IMR-90 (cell line): ENCODE data around the gene MCTS1. TPM values are rescaled to one million over a fixed set of nuclear protein-coding genes. Genes with fewer than 3 reads are reported as not detected.

ENCODE experiments used
- ATAC-seq: fragments of 200-7000 bp; cut with Tn5 transposase; 2 replicates; pipeline ENCODE4 v1.9.1; 2020; ENCODE audit warnings: low read depth, mild to moderate bottlenecking, moderate library complexity
- BruUV-seq: library from RNA; stranded (reverse); fragments of 400-500 nt; replicated peaks from 2 replicates; lab custom pipeline; 2021; lab: Mats Ljungman, UMichigan
- CTCF ChIA-PET: fragments of 300-600 bp; formaldehyde crosslinking; extraction: SDS; loops from one replicate; lab custom pipeline; 2021; ENCODE audit warnings: antibody characterized with exemption; lab: Yijun Ruan, JAX
- POLR2A ChIA-PET: fragments of 300-600 bp; sonication (Branson Sonifier 250); formaldehyde crosslinking; loops from one replicate; lab custom pipeline; 2022; ENCODE audit warnings: antibody characterized with exemption; ENCODE audit not compliant: unreplicated experiment; lab: Charles Lee
- DNase-seq: peaks from one replicate; pipeline ENCODE4 v3.0.0; 2013
- H2AFZ ChIP-seq: replicated peaks from 2 replicates; pipeline ENCODE3; 2013; ENCODE audit warnings: low read length, mild to moderate bottlenecking; ENCODE audit not compliant: poor library complexity
- H2AK5ac ChIP-seq: 2 replicates; pipeline ENCODE4 v1.6.1; 2013; ENCODE audit warnings: low read depth, low read length, inconsistent platforms
- H2AK9ac ChIP-seq: replicated peaks from 2 replicates; pipeline ENCODE3; 2013; ENCODE audit warnings: mild to moderate bottlenecking, low read depth, low read length, moderate library complexity; ENCODE audit not compliant: poor library complexity
- H2BK120ac ChIP-seq: 2 replicates; pipeline ENCODE4 v1.6.1; 2013; ENCODE audit warnings: low read depth, low read length, inconsistent platforms
- H2BK15ac ChIP-seq: 3 replicates; pipeline ENCODE4 v1.6.1; 2013; ENCODE audit warnings: low read depth, low read length, inconsistent platforms
- H2BK20ac ChIP-seq: 2 replicates; pipeline ENCODE4 v1.6.1; 2013; ENCODE audit warnings: low read depth, mild to moderate bottlenecking, inconsistent platforms, low read length, moderate library complexity
- H2BK5ac ChIP-seq: 2 replicates; pipeline ENCODE4 v1.6.1; 2013; ENCODE audit warnings: mild to moderate bottlenecking, low read depth, low read length, inconsistent platforms; ENCODE audit not compliant: poor library complexity, severe bottlenecking
- H3K14ac ChIP-seq: replicated peaks from 2 replicates; pipeline ENCODE4 v1.6.1; 2013; ENCODE audit warnings: low read depth, low read length, inconsistent platforms
- H3K18ac ChIP-seq: 2 replicates; pipeline ENCODE4 v1.6.1; 2013; ENCODE audit warnings: low read depth, low read length, control low read depth
- H3K23ac ChIP-seq: 2 replicates; pipeline ENCODE4 v1.6.1; 2013; ENCODE audit warnings: low read depth, low read length, inconsistent platforms
- H3K27ac ChIP-seq: 2 replicates; pipeline ENCODE4 v1.5.1; 2013; ENCODE audit warnings: mild to moderate bottlenecking, control low read depth, low read length; ENCODE audit not compliant: insufficient read depth
- H3K27me3 ChIP-seq: 2 replicates; pipeline ENCODE4 v1.6.1; 2013; ENCODE audit warnings: low read length; ENCODE audit not compliant: control insufficient read depth, insufficient read depth
- H3K36me3 ChIP-seq: 2 replicates; pipeline ENCODE4 v1.6.1; 2013; ENCODE audit warnings: low read length, mixed read lengths; ENCODE audit not compliant: control insufficient read depth, insufficient read depth
- H3K4ac ChIP-seq: 2 replicates; pipeline ENCODE4 v1.6.1; 2013; ENCODE audit warnings: low read depth, low read length, inconsistent platforms
- H3K4me1 ChIP-seq: 2 replicates; pipeline ENCODE4 v1.6.1; 2013; ENCODE audit warnings: low read length, mixed read lengths; ENCODE audit not compliant: control insufficient read depth, insufficient read depth
- H3K4me2 ChIP-seq: 2 replicates; pipeline ENCODE4 v1.6.1; 2013; ENCODE audit warnings: low read depth, mild to moderate bottlenecking, control low read depth, low read length, moderate library complexity
- H3K4me3 ChIP-seq: 2 replicates; pipeline ENCODE4 v1.5.1; 2013; ENCODE audit warnings: low read depth, mild to moderate bottlenecking, control low read depth, low read length, moderate library complexity; ENCODE audit not compliant: insufficient read depth
- H3K56ac ChIP-seq: 2 replicates; pipeline ENCODE4 v1.6.1; 2013; ENCODE audit warnings: low read length, inconsistent platforms; ENCODE audit not compliant: insufficient read depth; ENCODE audit errors: extremely low read depth
- H3K79me1 ChIP-seq, 2 experiments: 2 replicates each; pipeline ENCODE4 v1.6.1; 2013; ENCODE audit warnings: low read length in 2 of 2, inconsistent platforms in 1 of 2, low read depth in 1 of 2
- H3K9ac ChIP-seq: 2 replicates; pipeline ENCODE4 v1.6.1; 2013; ENCODE audit warnings: low read depth, low read length, control low read depth
- H3K9me1 ChIP-seq: 2 replicates; pipeline ENCODE4 v1.6.1; 2013; ENCODE audit warnings: low read length, inconsistent platforms; ENCODE audit not compliant: insufficient read depth
- H3K9me3 ChIP-seq: 2 replicates; pipeline ENCODE4 v1.6.1; 2013; ENCODE audit warnings: low read length; ENCODE audit not compliant: control insufficient read depth, insufficient read depth
- H4K20me1 ChIP-seq: 2 replicates; pipeline ENCODE4 v1.6.1; 2013; ENCODE audit warnings: low read length, inconsistent platforms; ENCODE audit not compliant: insufficient read depth
- H4K5ac ChIP-seq: 2 replicates; pipeline ENCODE4 v1.6.1; 2013; ENCODE audit warnings: mild to moderate bottlenecking, low read depth, low read length, control low read depth
- H4K8ac ChIP-seq, 2 experiments: 2 replicates each; pipeline ENCODE4 v1.6.1; 2013; ENCODE audit warnings: low read depth in 2 of 2, low read length in 2 of 2, control low read depth in 1 of 2, inconsistent platforms in 1 of 2
- H4K91ac ChIP-seq: 2 replicates; pipeline ENCODE4 v1.6.1; 2013; ENCODE audit warnings: low read depth, low read length, inconsistent platforms; ENCODE audit not compliant: insufficient read depth
- CEBPB ChIP-seq: IDR thresholded peaks from 2 replicates; pipeline ENCODE4 v1.6.1; 2012; ENCODE audit warnings: low read depth, low read length, improper control_type of control experiment
- CHD1 ChIP-seq: IDR thresholded peaks from 2 replicates; pipeline ENCODE4 v1.6.1; 2012; ENCODE audit warnings: low read depth, low read length, improper control_type of control experiment
- WGBS, 2 experiments: methylation state at CpG; one replicate each; pipeline versions ENCODE4 v1.1.5 to v1.1.7; 2013; ENCODE audit warnings: missing lambda C conversion rate in 2 of 2; ENCODE audit not compliant: insufficient read length in 1 of 2; ENCODE audit errors: extremely low coverage in 2 of 2; 5-methylcytosine and 5-hydroxymethylcytosine counted together
- dilution Hi-C: fragments of 300-500 bp; cut with HindIII; formaldehyde crosslinking; loops from one replicate; pipeline ENCODE4 v1.14.3; 2018; ENCODE audit warnings: low sequenced_read_pairs; ENCODE audit not compliant: unreplicated experiment
- in situ Hi-C: fragments of 300-500 bp; cut with MboI; formaldehyde crosslinking; loops from 3 replicates; pipeline ENCODE4 v1.14.3; 2019; ENCODE audit warnings: low sequenced_read_pairs, inconsistent platforms, mixed read lengths
- intact Hi-C: fragments of 100-400 bp; cut with micrococcal nuclease; formaldehyde crosslinking; loops from 2 replicates; pipeline ENCODE4 v1.10.0; 2022
- polyA plus RNA-seq, 3 experiments: library from polyadenylated mRNA; depleted of rRNA; stranded (reverse); fragments of >200 nt; gene quantifications; 2 replicates each; pipeline ENCODE4 v1.2.3, GENCODE V29; 2012; ENCODE audit warnings: low replicate concordance in 1 of 3
- total RNA-seq: library from RNA; depleted of rRNA; stranded (reverse); fragments of >200 nt; gene quantifications from 2 replicates; pipeline ENCODE4 v1.2.3, GENCODE V29; 2012

MCTS1 gene
- total and polyA plus RNA-seq, 2 of the 4 experiments (the other 2 are of a cell fraction): 36.9 to 52.8 TPM

GRCh38 chrX:120604361-120604782 lies 471 bp downstream of the MCTS1 start:
- POLR2A ChIA-PET: interaction anchor here (0.9 to 1.3 kb wide), 2 partner anchors 43 to 61 kb away, joined by 3 to 10 read pairs; partner anchors contain the start of gene CUL4B
- Histone ChIP-seq H4K91ac (peak overlapping the region; percentile 63), H3K36me3 (peaks cover 3% of the 10 kb centered on the region; the same call in 1 of the 2 replicates), H2BK5ac (peak overlapping the region; percentile 72), H2AK9ac (peak overlapping the region; percentile 88), H3K27ac (peak overlapping the region; percentile 95), H4K20me1 (no peaks in the 10 kb centered on the region), H3K56ac (peak overlapping the region; percentile 83; the same call in 1 of the 2 replicates), H3K4ac (peak overlapping the region; percentile 84), H3K9me1 (no peaks in the 10 kb centered on the region), H2BK120ac (0 out of 2 replicates have a peak overlapping the region, but pooled peaks have one; percentile 10), H2BK20ac (no peak overlapping the region), H3K4me2 (peak overlapping the region; percentile 97), H3K18ac (peak overlapping the region; percentile 37; the same call in 1 of the 2 replicates), H3K27me3 (no peaks in the 10 kb centered on the region), H4K8ac (peak overlapping the region; percentile 91 to 98), H3K23ac (0 out of 2 replicates have a peak overlapping the region, but pooled peaks have one; percentile 41), H2AFZ (peak overlapping the region; percentile 89), H3K79me1 (no peaks in the 10 kb centered on the region), H4K5ac (peak overlapping the region; percentile 78), H2BK15ac (no peak overlapping the region), H2AK5ac (peak overlapping the region; percentile 35), H3K9me3 (no peaks in the 10 kb centered on the region), H3K4me1 (no peaks in the 10 kb centered on the region), H3K9ac (peak overlapping the region; percentile 96), H3K14ac (peak overlapping the region; percentile 70), H3K4me3 (peak overlapping the region; percentile 88)
- dilution Hi-C loops (no loop called here), in situ Hi-C loops (no loop called here), intact Hi-C loops (loop anchor here (1.0 kb wide), 2 partner anchors 43 to 106 kb away; no protein-coding TSS in a partner anchor)
- CTCF ChIA-PET: no interaction called here
- no TSS peak for BruUV-seq
- no CpG with 5 or more reads among the region's 5 CpGs for WGBS, 2 experiments
- ATAC-seq: peak; percentile 64
- DNase-seq: peak; percentile 33
- TF ChIP-seq CEBPB (peak; percentile 50; the same call in 1 of the 2 replicates), CHD1 (no peak)
